Lower leg skin (tissue), 4 donors: ENCODE data around the gene NIP7. TPM values are rescaled to one million over a fixed set of nuclear protein-coding genes. Genes with fewer than 3 reads are reported as not detected.

Experiments
- DNase-seq, 2 donors: peaks; one replicate each; pipeline ENCODE4 v3.0.0-alpha.2; 2019; ENCODE audit warnings: low spot score in 2 of 2
- H3K4me3 ChIP-seq: fragments of 200-600 bp; sonication (generic); 2 replicates; pipeline ENCODE4 v1.5.1; 2017; ENCODE audit warnings: mild to moderate bottlenecking, low read depth; ENCODE audit not compliant: poor library complexity, severe bottlenecking
- POLR2A ChIP-seq, 2 donors: fragments of 450-650 bp; IDR thresholded peaks; one replicate each; pipeline ENCODE4 v1.6.1; 2016 to 2017; ENCODE audit warnings: antibody characterized with exemption in 2 of 2, mild to moderate bottlenecking in 1 of 2, moderate library complexity in 1 of 2
- WGBS, 2 donors: methylation state at CpG; one replicate each; pipeline ENCODE4 v1.1.5; 2018; 5-methylcytosine and 5-hydroxymethylcytosine counted together
- intact Hi-C: fragments of 100-400 bp; cut with DNase I; formaldehyde crosslinking; loops from one replicate; pipeline ENCODE4 v1.15.0; 2023; ENCODE audit warnings: low total_unique reads
- total RNA-seq, 4 donors: library from RNA; depleted of rRNA; stranded (reverse); fragments of >200 nt; gene quantifications; one replicate each; pipeline ENCODE4 v1.1.0, GENCODE V29; 2016
- TF ChIP-seq, protein P1 (sequence below), 3 donors: fragments of 450-650 bp; IDR thresholded peaks; one replicate each; pipeline ENCODE4 v1.5.1; 2016; ENCODE audit warnings: antibody characterized with exemption in 3 of 3, mild to moderate bottlenecking in 3 of 3, moderate library complexity in 2 of 3

Gene NIP7
- total RNA-seq, 4 donors from 2014 or later, result 11.0 to 13.8 (median 12.7) TPM

GRCh38 chr16:69382421-69382820 lies 42.8 kb downstream of the NIP7 start:
- TF ChIP-seq, protein P1, sequence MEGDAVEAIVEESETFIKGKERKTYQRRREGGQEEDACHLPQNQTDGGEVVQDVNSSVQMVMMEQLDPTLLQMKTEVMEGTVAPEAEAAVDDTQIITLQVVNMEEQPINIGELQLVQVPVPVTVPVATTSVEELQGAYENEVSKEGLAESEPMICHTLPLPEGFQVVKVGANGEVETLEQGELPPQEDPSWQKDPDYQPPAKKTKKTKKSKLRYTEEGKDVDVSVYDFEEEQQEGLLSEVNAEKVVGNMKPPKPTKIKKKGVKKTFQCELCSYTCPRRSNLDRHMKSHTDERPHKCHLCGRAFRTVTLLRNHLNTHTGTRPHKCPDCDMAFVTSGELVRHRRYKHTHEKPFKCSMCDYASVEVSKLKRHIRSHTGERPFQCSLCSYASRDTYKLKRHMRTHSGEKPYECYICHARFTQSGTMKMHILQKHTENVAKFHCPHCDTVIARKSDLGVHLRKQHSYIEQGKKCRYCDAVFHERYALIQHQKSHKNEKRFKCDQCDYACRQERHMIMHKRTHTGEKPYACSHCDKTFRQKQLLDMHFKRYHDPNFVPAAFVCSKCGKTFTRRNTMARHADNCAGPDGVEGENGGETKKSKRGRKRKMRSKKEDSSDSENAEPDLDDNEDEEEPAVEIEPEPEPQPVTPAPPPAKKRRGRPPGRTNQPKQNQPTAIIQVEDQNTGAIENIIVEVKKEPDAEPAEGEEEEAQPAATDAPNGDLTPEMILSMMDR (IDR thresholded peaks at IDR 0.05), result no peak
- TF ChIP-seq POLR2A (IDR thresholded peaks at IDR 0.05), result no peak
- intact Hi-C loops, result no loop called here
- WGBS, 2 donors, result 93 to 95% methylated on average over 2 of the region's 2 CpGs
- no peak for DNase-seq
- H3K4me3 ChIP-seq, result no peak overlapping the region

GRCh38 chr16:69384974-69385373 lies 45.4 kb downstream of the NIP7 start:
- TF ChIP-seq, protein P1 (IDR thresholded peaks at IDR 0.05), result no peak
- no peak for TF ChIP-seq POLR2A (IDR thresholded peaks at IDR 0.05)
- peak overlapping the region; percentile 59 for H3K4me3 ChIP-seq
- intact Hi-C loops, result no loop called here
- 2 to 5% methylated on average over 6 of the region's 6 CpGs for WGBS, 2 donors
- DNase-seq, result no peak

- intact Hi-C loops, result no loop called here
- H3K4me3 ChIP-seq, result no peak overlapping the region
- TF ChIP-seq, protein P1 (IDR thresholded peaks at IDR 0.05), result no peak
- no peak for TF ChIP-seq POLR2A (IDR thresholded peaks at IDR 0.05)
- DNase-seq, result no peak
- 87 to 92% methylated on average over 1 of the region's 1 CpG for WGBS, 2 donors
Measured at GRCh38 chr16:69386596-69386995, 47.0 kb downstream of the NIP7 start.

Other genes starting within 250 kb of the NIP7 start
- 1 to 10 TPM; 3.5 to 7.5 (median 4.8) TPM for gene HAS3, start 234.1 kb upstream of the NIP7 start, total RNA-seq
- gene CHTF8, start 207.2 kb upstream of the NIP7 start, total RNA-seq, result 100 to 1,000 TPM in 1 of 4 donors, 10 to 100 TPM in 3; 77.8 to 124 (median 82.8) TPM
- 10 to 100 TPM; 13.3 to 22.0 (median 15.0) TPM for gene UTP4, start 207.1 kb upstream of the NIP7 start, total RNA-seq
- 10 to 100 TPM; 32.5 to 60.4 (median 51.8) TPM for gene SNTB2, start 152.6 kb upstream of the NIP7 start, total RNA-seq
- gene VPS4A, start 28.4 kb upstream of the NIP7 start, total RNA-seq, result 10 to 100 TPM; 34.8 to 57.5 (median 35.6) TPM
- 10 to 100 TPM; 17.7 to 20.1 (median 18.1) TPM for gene PDF, start 9.2 kb upstream of the NIP7 start, total RNA-seq
- 10 to 100 TPM; 40.8 to 57.8 (median 47.6) TPM for gene COG8, start 208 bp upstream of the NIP7 start, total RNA-seq
- not detected for gene TMED6, start 12.0 kb downstream of the NIP7 start, total RNA-seq
- 10 to 100 TPM; 12.4 to 24.2 (median 19.0) TPM for gene TERF2, start 46.2 kb downstream of the NIP7 start, total RNA-seq
- 10 to 100 TPM; 22.3 to 34.5 (median 25.9) TPM for gene CYB5B, start 84.8 kb downstream of the NIP7 start, total RNA-seq
- 100 to 1,000 TPM in 1 of 4 donors, 10 to 100 TPM in 3; 74.7 to 114 (median 88.6) TPM for gene NFAT5, start 226.2 kb downstream of the NIP7 start, total RNA-seq